ENCODE data around the gene VPS9D1.

Gene VPS9D1

GRCh38 chr16:89670496-89671431 lies 49.9 kb downstream of the VPS9D1 start:
- Histone ChIP-seq H3K79me2 (ENCODE audit: insufficient read depth, low read length) (no peaks in the 10 kb centered on the region), H3K9me3 (ENCODE audit: insufficient read depth, low read length, severe bottlenecking) (no peaks in the 10 kb centered on the region), H4K20me1 (ENCODE audit: insufficient read depth, low read length) (no peaks in the 10 kb centered on the region), H3K4me2 (ENCODE audit: insufficient read depth, low read length) (no peak overlapping the region), H3K4me1 (ENCODE audit: insufficient read depth, low read length) (peaks cover 17% of the 10 kb centered on the region), H3K4me3 (ENCODE audit: low read depth in 1 of 2, low read length in 2 of 2) (no peak overlapping the region), H3K27ac (ENCODE audit: low read length) (no peak overlapping the region), H3K9ac (ENCODE audit: low read depth, low read length) (no peak overlapping the region), H2AFZ (ENCODE audit: low read depth, low read length) (no peak overlapping the region), H3K27me3 (ENCODE audit: insufficient read depth, low read length, poor library complexity) (no peaks in the 10 kb centered on the region), H3K36me3 (ENCODE audit: insufficient read depth, low read length) (no peaks in the 10 kb centered on the region)
- ATAC-seq (ENCODE audit: insufficient read depth, low read depth) (no peak), DNase-seq (no peak)
- TF ChIP-seq EZH2 (IDR thresholded peaks at IDR 0.05; ENCODE audit: borderline replicate concordance, low read depth, low read length, severe bottlenecking) = no peak

GRCh38 chr16:89669755-89670154 lies 50.9 kb downstream of the VPS9D1 start:
- H3K27ac ChIP-seq (ENCODE audit: low read length) = no peak overlapping the region
- DNase-seq = no peak
- no peak for ATAC-seq (ENCODE audit: insufficient read depth, low read depth)
- no peaks in the 10 kb centered on the region for H3K9me3 ChIP-seq (ENCODE audit: insufficient read depth, low read length, severe bottlenecking)
- no peak overlapping the region for H3K9ac ChIP-seq (ENCODE audit: low read depth, low read length)
- H2AFZ ChIP-seq (ENCODE audit: low read depth, low read length) = no peak overlapping the region
- no peak overlapping the region for H3K4me2 ChIP-seq (ENCODE audit: insufficient read depth, low read length)
- no peaks in the 10 kb centered on the region for H3K79me2 ChIP-seq (ENCODE audit: insufficient read depth, low read length)
- H3K4me3 ChIP-seq (ENCODE audit: low read depth in 1 of 2, low read length in 2 of 2) = no peak overlapping the region
- H3K36me3 ChIP-seq (ENCODE audit: insufficient read depth, low read length) = no peaks in the 10 kb centered on the region
- peaks cover 17% of the 10 kb centered on the region for H3K4me1 ChIP-seq (ENCODE audit: insufficient read depth, low read length)
- no peaks in the 10 kb centered on the region for H3K27me3 ChIP-seq (ENCODE audit: insufficient read depth, low read length, poor library complexity)
- no peak for TF ChIP-seq CTCF (IDR thresholded peaks at IDR 0.05; ENCODE audit: borderline replicate concordance, extremely low read depth, low read length, poor library complexity, severe bottlenecking)
- no peak for TF ChIP-seq EZH2 (IDR thresholded peaks at IDR 0.05; ENCODE audit: borderline replicate concordance, low read depth, low read length, severe bottlenecking)
- no peaks in the 10 kb centered on the region for H4K20me1 ChIP-seq (ENCODE audit: insufficient read depth, low read length)

- peak overlapping the region; percentile 49 for H3K27ac ChIP-seq (ENCODE audit: low read length)
- peaks cover 17% of the 10 kb centered on the region for H3K4me1 ChIP-seq (ENCODE audit: insufficient read depth, low read length)
- DNase-seq (no peak), ATAC-seq (ENCODE audit: insufficient read depth, low read depth) (no peak)
- peak overlapping the region; percentile 52 for H2AFZ ChIP-seq (ENCODE audit: low read depth, low read length)
- H3K27me3 ChIP-seq (ENCODE audit: insufficient read depth, low read length, poor library complexity) = no peaks in the 10 kb centered on the region
- H3K9ac ChIP-seq (ENCODE audit: low read depth, low read length) = peak overlapping the region; percentile 33; the same call in 1 of the 2 replicates
- no peaks in the 10 kb centered on the region for H3K79me2 ChIP-seq (ENCODE audit: insufficient read depth, low read length)
- no peaks in the 10 kb centered on the region for H4K20me1 ChIP-seq (ENCODE audit: insufficient read depth, low read length)
- no peaks in the 10 kb centered on the region for H3K9me3 ChIP-seq (ENCODE audit: insufficient read depth, low read length, severe bottlenecking)
- peaks cover 6% of the 10 kb centered on the region for H3K36me3 ChIP-seq (ENCODE audit: insufficient read depth, low read length)
- TF ChIP-seq EZH2 (IDR thresholded peaks at IDR 0.05; ENCODE audit: borderline replicate concordance, low read depth, low read length, severe bottlenecking) = no peak
- no peak for TF ChIP-seq CTCF (IDR thresholded peaks at IDR 0.05; ENCODE audit: borderline replicate concordance, extremely low read depth, low read length, poor library complexity, severe bottlenecking)
- H3K4me2 ChIP-seq (ENCODE audit: insufficient read depth, low read length) = peak overlapping the region; percentile 42
- H3K4me3 ChIP-seq (ENCODE audit: low read depth in 1 of 2, low read length in 2 of 2) = peak overlapping the region in 1 of 2 experiments; percentile 32; a peak in 2 of 4 replicates
These were observed 51.9 kb downstream of the VPS9D1 start for GRCh38 chr16:89668790-89669158.

- Histone ChIP-seq H2AFZ (ENCODE audit: low read depth, low read length) (no peak overlapping the region), H3K27me3 (ENCODE audit: insufficient read depth, low read length, poor library complexity) (no peaks in the 10 kb centered on the region)
These were observed 53.1 kb downstream of the VPS9D1 start for GRCh38 chr16:89667633-89668032.

More at GRCh38 chr16:89667633-89668032, 53.1 kb downstream of the VPS9D1 start:
- H3K4me1 ChIP-seq (ENCODE audit: insufficient read depth, low read length) = peaks cover 17% of the 10 kb centered on the region
- H3K36me3 ChIP-seq (ENCODE audit: insufficient read depth, low read length) = peaks cover 17% of the 10 kb centered on the region
- H4K20me1 ChIP-seq (ENCODE audit: insufficient read depth, low read length) = no peaks in the 10 kb centered on the region
- no peaks in the 10 kb centered on the region for H3K9me3 ChIP-seq (ENCODE audit: insufficient read depth, low read length, severe bottlenecking)
- H3K9ac ChIP-seq (ENCODE audit: low read depth, low read length) = no peak overlapping the region
- H3K4me2 ChIP-seq (ENCODE audit: insufficient read depth, low read length) = peak overlapping the region; percentile 42; the same call in 1 of the 2 replicates
- no peak for DNase-seq
- no peaks in the 10 kb centered on the region for H3K79me2 ChIP-seq (ENCODE audit: insufficient read depth, low read length)
- ATAC-seq (ENCODE audit: insufficient read depth, low read depth) = no peak
- no peak for TF ChIP-seq CTCF (IDR thresholded peaks at IDR 0.05; ENCODE audit: borderline replicate concordance, extremely low read depth, low read length, poor library complexity, severe bottlenecking)
- TF ChIP-seq EZH2 (IDR thresholded peaks at IDR 0.05; ENCODE audit: borderline replicate concordance, low read depth, low read length, severe bottlenecking) = no peak
- no peak overlapping the region for H3K27ac ChIP-seq (ENCODE audit: low read length)
- H3K4me3 ChIP-seq (ENCODE audit: low read depth in 1 of 2, low read length in 2 of 2) = no peak overlapping the region
